Brain microvascular endothelial cell (primary cell): Measurements from ENCODE around the gene LRRFIP1.

ENCODE experiments used
- DNase-seq: peaks from one replicate; pipeline ENCODE4 v3.0.0-alpha.2; 2020
- H3K27ac ChIP-seq: fragments of 250-450 bp; sonication (Bioruptor Pico); 2 replicates; pipeline ENCODE4 v1.5.1; 2020; ENCODE audit warnings: mild to moderate bottlenecking, moderate library complexity
- H3K27me3 ChIP-seq: fragments of 250-450 bp; sonication (Bioruptor Pico); replicated peaks from 2 replicates; pipeline ENCODE4 v1.5.1; 2020; ENCODE audit warnings: mild to moderate bottlenecking
- H3K36me3 ChIP-seq: fragments of 250-450 bp; sonication (Bioruptor Pico); replicated peaks from 2 replicates; pipeline ENCODE4 v1.5.1; 2020; ENCODE audit warnings: mild to moderate bottlenecking
- H3K4me3 ChIP-seq: 2 replicates; pipeline ENCODE4 v1.5.1; 2011; ENCODE audit warnings: low read depth, mild to moderate bottlenecking, control low read depth, low read length, moderate library complexity
- in situ Hi-C: cut with HindIII; loops from 2 replicates; pipeline ENCODE4 v1.10.0; 2017; ENCODE audit warnings: low sequenced_read_pairs, low pct_ligation_motif_present
- TF ChIP-seq, protein P1 (sequence below): IDR thresholded peaks from 2 replicates; pipeline ENCODE4 v1.5.1; 2011; ENCODE audit warnings: low read depth, mild to moderate bottlenecking, moderate library complexity, low read length, control low read depth, inconsistent platforms; ENCODE audit errors: missing control alignments

The LRRFIP1 gene

DNA sequence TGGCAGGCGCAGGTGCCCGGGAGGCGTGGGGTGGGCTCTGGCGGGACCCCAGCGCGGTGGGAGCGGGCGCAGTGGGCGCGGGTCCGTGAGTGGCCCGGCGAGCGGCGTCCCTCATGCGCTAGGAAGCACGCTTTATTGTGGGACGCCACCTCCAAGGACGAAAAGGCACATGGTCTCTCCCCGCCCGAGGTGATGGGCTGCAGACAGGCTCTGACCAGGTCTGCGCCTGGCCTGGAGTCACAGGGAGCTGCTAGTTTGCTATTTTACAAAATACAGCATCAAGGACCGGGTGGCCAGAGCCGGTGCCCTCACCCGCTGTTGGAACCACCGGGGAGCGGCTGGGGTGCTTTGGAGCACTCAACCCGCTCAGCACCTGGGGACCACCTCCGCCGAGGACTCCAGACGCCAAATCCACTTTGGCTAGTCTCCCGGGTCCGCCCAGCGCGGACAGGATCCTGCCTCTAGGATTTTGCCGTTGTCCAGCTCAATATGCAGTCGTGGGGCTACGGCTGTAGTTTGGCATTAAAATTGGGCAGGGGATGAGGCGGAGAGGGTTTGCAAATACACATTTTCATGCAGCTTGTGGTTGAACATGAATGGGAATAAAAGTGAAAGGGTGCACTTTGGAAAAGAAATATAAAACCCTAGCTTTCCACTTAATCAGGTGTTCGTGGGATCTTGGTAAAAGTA, 65.4 kb downstream of the LRRFIP1 start:
- DNase-seq = no peak

DNA sequence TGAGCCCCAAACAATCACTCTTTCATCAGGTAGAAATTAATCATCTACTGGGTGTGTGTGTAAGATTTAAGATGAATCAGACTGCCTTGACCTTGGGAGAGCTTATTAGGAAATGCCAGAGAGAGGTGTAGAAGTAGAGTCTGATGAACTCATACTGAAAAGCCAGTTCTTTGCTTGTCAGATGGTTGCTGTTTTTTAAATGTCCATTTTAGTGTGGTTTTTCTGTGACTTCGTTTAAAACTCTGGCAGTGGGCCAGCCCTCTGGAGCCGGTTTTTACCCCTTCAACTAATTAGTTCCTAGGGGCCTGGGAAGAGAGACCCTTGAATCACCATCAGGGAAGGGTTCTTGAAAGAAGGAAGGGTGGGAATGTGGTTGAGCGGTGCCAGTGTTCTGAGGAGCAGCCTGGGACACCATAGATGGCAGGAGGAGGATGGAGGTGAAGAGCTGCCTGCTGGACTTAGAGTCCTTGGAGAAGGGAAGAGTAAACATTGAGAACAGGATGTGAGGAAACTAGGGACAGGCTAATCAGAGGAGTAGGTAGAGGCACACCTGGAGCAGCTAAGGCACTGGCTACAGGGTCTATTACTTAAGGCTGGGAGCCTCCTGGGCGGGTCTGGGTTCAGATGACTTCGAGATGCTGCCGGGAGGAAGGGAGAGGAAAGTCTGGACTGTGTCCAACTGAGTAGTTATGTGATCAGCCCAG, 66.1 kb downstream of the LRRFIP1 start:
- in situ Hi-C loops = no loop called here
- no peaks in the 10 kb centered on the region for H3K27me3 ChIP-seq
- H3K4me3 ChIP-seq = peak overlapping the region; percentile 78
- no peak for DNase-seq
- peak overlapping the region; percentile 89 for H3K27ac ChIP-seq
- H3K36me3 ChIP-seq = no peaks in the 10 kb centered on the region
- TF ChIP-seq, protein P1, sequence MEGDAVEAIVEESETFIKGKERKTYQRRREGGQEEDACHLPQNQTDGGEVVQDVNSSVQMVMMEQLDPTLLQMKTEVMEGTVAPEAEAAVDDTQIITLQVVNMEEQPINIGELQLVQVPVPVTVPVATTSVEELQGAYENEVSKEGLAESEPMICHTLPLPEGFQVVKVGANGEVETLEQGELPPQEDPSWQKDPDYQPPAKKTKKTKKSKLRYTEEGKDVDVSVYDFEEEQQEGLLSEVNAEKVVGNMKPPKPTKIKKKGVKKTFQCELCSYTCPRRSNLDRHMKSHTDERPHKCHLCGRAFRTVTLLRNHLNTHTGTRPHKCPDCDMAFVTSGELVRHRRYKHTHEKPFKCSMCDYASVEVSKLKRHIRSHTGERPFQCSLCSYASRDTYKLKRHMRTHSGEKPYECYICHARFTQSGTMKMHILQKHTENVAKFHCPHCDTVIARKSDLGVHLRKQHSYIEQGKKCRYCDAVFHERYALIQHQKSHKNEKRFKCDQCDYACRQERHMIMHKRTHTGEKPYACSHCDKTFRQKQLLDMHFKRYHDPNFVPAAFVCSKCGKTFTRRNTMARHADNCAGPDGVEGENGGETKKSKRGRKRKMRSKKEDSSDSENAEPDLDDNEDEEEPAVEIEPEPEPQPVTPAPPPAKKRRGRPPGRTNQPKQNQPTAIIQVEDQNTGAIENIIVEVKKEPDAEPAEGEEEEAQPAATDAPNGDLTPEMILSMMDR = no peak

More for the DNA sequence above, 65.4 kb downstream of the LRRFIP1 start:
- in situ Hi-C loops = no loop called here
- peak overlapping the region; percentile 78 for H3K4me3 ChIP-seq
- TF ChIP-seq, protein P1 = no peak
- H3K27ac ChIP-seq = peak overlapping the region; percentile 89
- no peaks in the 10 kb centered on the region for H3K27me3 ChIP-seq
- H3K36me3 ChIP-seq = no peaks in the 10 kb centered on the region

DNA sequence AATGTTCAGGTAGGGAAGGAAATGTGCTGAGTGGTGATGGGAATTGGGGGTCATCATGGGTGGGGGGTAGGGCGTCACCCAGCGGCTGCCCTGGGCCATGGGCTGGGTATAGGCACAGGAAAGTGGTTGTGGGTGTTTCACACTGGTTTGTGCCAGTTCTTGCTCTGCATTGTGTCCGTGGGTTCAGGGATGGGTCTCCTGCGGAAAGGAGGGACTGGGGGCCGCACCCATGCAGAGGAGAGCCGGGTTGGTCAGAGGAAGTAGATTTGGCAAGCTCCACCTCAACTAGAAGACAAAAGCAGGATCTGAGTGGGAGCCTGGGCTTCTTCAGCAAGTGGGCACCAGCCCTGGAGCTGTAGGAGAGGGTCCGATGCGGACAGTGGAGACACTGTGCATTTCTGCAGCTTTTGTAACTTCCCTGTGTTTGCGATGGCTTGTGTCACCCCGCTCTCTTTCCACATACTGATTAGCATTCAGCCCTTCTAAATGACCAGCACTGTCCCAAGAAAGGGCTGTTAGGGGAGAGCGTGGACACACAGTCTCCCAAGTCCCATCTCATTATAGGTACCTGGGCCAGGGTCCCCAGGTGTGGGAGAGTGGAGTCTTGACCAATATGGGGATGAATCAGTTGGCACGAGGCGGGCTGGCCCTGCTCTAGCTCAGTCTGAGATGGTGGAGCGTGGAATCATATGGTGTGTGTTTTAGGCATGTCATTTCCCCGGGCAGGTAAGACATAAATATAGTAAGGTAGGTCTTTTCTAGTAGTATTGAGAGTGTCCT, 67.2 kb downstream of the LRRFIP1 start:
- DNase-seq = no peak
- Histone ChIP-seq H3K4me3 (no peak overlapping the region), H3K27ac (peak overlapping the region; percentile 53), H3K36me3 (no peaks in the 10 kb centered on the region), H3K27me3 (no peaks in the 10 kb centered on the region)
- in situ Hi-C loops = no loop called here
- TF ChIP-seq, protein P1 = no peak

DNA sequence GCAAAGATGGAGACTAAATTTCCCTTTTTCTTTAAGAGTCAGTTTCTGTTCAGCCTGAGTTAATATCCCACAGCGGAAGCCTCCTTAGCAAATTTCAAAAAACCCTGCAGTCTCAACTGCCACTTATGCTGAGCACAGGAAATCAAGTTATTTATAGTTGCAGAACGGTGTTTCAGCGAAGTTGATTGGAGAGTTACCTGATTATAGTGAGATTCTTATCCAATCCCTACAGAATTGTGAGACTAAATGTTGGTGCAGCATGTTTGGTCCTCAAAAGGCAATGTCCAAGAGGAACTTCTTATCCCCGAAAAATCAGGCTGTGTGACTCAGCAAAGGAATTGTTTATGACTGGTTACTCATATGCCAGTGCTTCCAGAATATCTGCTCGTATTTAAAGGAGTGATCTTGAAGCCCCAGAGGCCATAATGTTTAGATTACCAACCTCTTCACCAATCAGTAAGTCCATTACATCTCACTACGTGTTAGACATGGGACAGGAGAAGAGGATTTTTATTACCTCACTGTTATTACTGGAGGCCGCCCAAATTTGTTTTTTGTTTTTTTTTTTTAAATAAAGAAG, 67.9 kb downstream of the LRRFIP1 start:
- H3K36me3 ChIP-seq = no peaks in the 10 kb centered on the region
- TF ChIP-seq, protein P1 = no peak
- in situ Hi-C loops = no loop called here
- H3K27me3 ChIP-seq = no peaks in the 10 kb centered on the region
- no peak overlapping the region for H3K4me3 ChIP-seq
- H3K27ac ChIP-seq = peak overlapping the region; percentile 53
- DNase-seq = peak; percentile 86

DNA sequence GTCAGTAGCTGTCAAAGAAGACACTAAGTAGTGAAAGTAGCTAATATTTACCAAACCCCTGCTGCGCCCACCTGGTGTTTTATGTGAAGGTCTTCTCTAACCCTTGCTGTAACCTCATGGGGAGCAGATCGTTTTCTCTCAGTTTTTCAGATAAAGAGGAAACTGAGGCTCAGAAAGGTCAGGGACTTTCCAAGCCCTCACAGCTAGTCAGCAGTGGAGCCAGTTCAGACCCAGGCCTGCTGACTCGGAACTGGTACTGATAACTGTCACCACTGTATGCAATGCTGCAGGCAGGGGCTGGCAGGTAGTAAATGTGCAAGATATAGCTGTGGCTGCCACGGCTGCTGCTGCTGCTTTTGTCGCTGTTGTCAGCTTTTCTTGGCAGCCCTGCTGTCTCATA, 69.1 kb downstream of the LRRFIP1 start:
- Histone ChIP-seq H3K27ac (peak overlapping the region; percentile 53), H3K4me3 (no peak overlapping the region), H3K27me3 (no peaks in the 10 kb centered on the region), H3K36me3 (no peaks in the 10 kb centered on the region)
- in situ Hi-C loops = no loop called here
- TF ChIP-seq, protein P1 = no peak
- no peak for DNase-seq
